K562 (cell line): ENCODE data around the gene MMP23B. TPM values are rescaled to one million over a fixed set of nuclear protein-coding genes. Genes with fewer than 3 reads are reported as not detected.

ENCODE experiments used
- ARID4B ChIP-seq: sonication (generic); formaldehyde crosslinking; IDR thresholded peaks from 2 replicates; pipeline ENCODE4 v1.8.0; 2022; ENCODE audit warnings: mild to moderate bottlenecking, missing genetic modification reagents
- CC2D1A ChIP-seq: fragments of 450-650 bp; IDR thresholded peaks from 2 replicates; pipeline ENCODE4 v1.6.1; 2017; ENCODE audit warnings: mild to moderate bottlenecking
- CTBP1 ChIP-seq: fragments of 450-650 bp; IDR thresholded peaks from 2 replicates; pipeline ENCODE4 v1.6.1; 2016; ENCODE audit warnings: borderline replicate concordance
- KAT2B ChIP-seq: IDR thresholded peaks from one replicate; pipeline ENCODE4 v1.6.1; 2012; ENCODE audit warnings: low read depth, mild to moderate bottlenecking, control low read depth, inconsistent platforms, low read length, moderate library complexity
- PHF21A ChIP-seq: fragments of 450-650 bp; IDR thresholded peaks from 2 replicates; pipeline ENCODE4 v1.6.1; 2017; ENCODE audit warnings: low read depth, borderline replicate concordance
- RCOR1 ChIP-seq, 2 experiments: IDR thresholded peaks; 2 replicates each; pipeline ENCODE4 v1.6.1; 2012; ENCODE audit warnings: low read depth in 2 of 2, low read length in 2 of 2, borderline replicate concordance in 1 of 2, improper control_type of control experiment in 1 of 2
- RREB1 ChIP-seq: fragments of 250-450 bp; sonication (Bioruptor Pico); IDR thresholded peaks from 2 replicates; pipeline ENCODE4 v1.4.0; 2020
- SIX5 ChIP-seq, 2 experiments: IDR thresholded peaks; 2 replicates each; pipeline ENCODE4 v1.6.1; 2011; ENCODE audit warnings: low read length in 2 of 2, borderline replicate concordance in 1 of 2, low read depth in 1 of 2, mild to moderate bottlenecking in 1 of 2, moderate library complexity in 1 of 2; ENCODE audit not compliant: insufficient read depth in 1 of 2
- SMARCC2 ChIP-seq: fragments of 450-650 bp; IDR thresholded peaks from 2 replicates; pipeline ENCODE4 v1.6.1; 2017; ENCODE audit warnings: antibody characterized with exemption, moderate library complexity, mild to moderate bottlenecking, low read depth
- SREBF2 ChIP-seq: sonication (generic); formaldehyde crosslinking; IDR thresholded peaks from 2 replicates; pipeline ENCODE4 v1.4.0; 2020; ENCODE audit warnings: mild to moderate bottlenecking, missing genetic modification reagents
- TEAD1 ChIP-seq, 2 experiments: fragments of 450-650 bp in 1 of 2; sonication (generic) in 1 of 2; formaldehyde crosslinking; IDR thresholded peaks; 2 replicates each; pipeline versions ENCODE4 v1.4.0 to v1.8.0; 2020 to 2022; ENCODE audit warnings: mild to moderate bottlenecking in 2 of 2, missing genetic modification reagents in 1 of 2
- XRCC5 ChIP-seq: fragments of 200-400 bp; formaldehyde crosslinking; IDR thresholded peaks from 2 replicates; pipeline ENCODE4 v1.6.1; 2017; ENCODE audit warnings: low read depth, mild to moderate bottlenecking, low read length
- ZBTB7A ChIP-seq: IDR thresholded peaks from 2 replicates; pipeline ENCODE4 v1.6.1; 2011; ENCODE audit warnings: low read depth, mild to moderate bottlenecking, low read length, moderate library complexity, borderline replicate concordance; ENCODE audit not compliant: control insufficient read depth
- ZNF668 ChIP-seq: fragments of 250-450 bp; sonication (Bioruptor Pico); IDR thresholded peaks from 2 replicates; pipeline ENCODE4 v1.8.0; 2022; ENCODE audit warnings: mild to moderate bottlenecking, inconsistent platforms
- polyA plus RNA-seq, 8 experiments: library from polyadenylated mRNA; depleted of rRNA in 4 of 8; stranded (reverse) in 5 of 8; unstranded in 3 of 8; fragments of >200 nt; fragmentation: Nextera tagmentation in 2 of 8; fragmentation: Illumina TruSeq in 1 of 8; extraction: Ambion mirVana in 2 of 8; extraction: Trizol in 1 of 8; gene quantifications; 2 replicates each; pipeline versions ENCODE4 v1.2.1 to v1.2.3, GENCODE V29; 2011 to 2014; ENCODE audit warnings: inconsistent platforms in 1 of 8, missing spikeins in 1 of 8
- total RNA-seq, 7 experiments: library from RNA; depleted of rRNA in 6 of 7; stranded (reverse); fragments of >200 nt in 6 of 7; fragmentation: Illumina TruSeq in 2 of 7; extraction: Trizol in 2 of 7; gene quantifications; 2 replicates each; pipeline versions ENCODE4 v1.2.1 to v1.2.3, GENCODE V29; 2011 to 2021; ENCODE audit warnings: low replicate concordance in 1 of 7
- TF ChIP-seq, protein P1 (sequence below): fragments of 450-650 bp; IDR thresholded peaks from 2 replicates; pipeline ENCODE4 v1.6.1; 2016; ENCODE audit warnings: antibody characterized with exemption

The MMP23B gene
- total and polyA plus RNA-seq, 9 of the 15 experiments (the other 6 are each of a cell fraction or from before 2014, with no cell fraction given): 0.28 to 1.2 (median 0.41) TPM; not detected in 5

DNA sequence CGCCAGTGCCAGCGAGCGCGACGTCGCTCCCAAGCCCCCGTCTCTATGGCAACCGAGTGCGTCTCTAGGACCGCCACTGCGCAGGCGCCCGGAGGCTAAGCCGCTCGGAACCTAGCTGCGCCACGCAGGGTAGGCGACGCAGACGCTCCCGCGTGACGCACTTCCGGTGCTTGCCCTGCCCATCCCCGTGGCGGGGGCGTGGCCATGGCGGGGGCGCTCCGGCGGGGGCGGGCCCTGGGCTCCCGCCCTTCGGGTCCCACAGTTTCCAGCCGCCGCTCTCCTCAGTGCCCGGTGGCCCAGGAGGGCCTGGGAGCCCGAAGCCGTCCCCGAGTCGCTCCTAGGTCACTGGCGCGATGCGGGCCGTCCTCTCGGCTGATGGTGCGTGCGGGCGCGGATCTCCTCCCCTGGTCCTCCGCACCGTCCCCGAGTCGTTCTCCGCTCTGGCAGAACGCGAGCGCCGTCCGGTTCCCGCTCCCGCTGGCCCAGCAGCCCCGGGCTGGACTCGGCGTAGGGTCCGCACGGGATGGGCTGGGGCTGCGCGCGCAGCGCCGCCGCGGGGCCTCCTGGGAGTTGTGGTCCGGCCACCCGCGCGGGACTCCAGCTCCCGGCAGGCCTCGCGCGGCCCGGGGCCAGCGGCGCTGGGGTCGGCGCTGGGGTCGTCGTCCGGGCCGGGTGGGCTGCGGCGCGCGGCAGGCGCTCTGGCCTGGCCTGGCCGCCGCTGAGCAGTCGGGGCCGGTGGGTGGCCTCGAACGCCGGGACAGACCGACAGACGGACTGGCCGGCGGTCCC is 16.5 kb upstream of the MMP23B start, which contains the start of gene MIB2 (continued):
- TF ChIP-seq ARID4B (CRISPR knock-in tag): peak; percentile 88
- TF ChIP-seq TEAD1 (CRISPR knock-in tag; IDR thresholded peaks at IDR 0.05): peak in 1 of 2 experiments; percentile 90; a peak in 3 of 4 replicates
- no peak for TF ChIP-seq KAT2B
- 0 out of 4 replicates have a peak, but pooled peaks of 1 of the 2 experiments have one; percentile 47 for TF ChIP-seq RCOR1 (IDR thresholded peaks at IDR 0.05; ENCODE audit: borderline replicate concordance in 1 of 2, low read depth in 2 of 2, low read length in 2 of 2)
- TF ChIP-seq, protein P1, sequence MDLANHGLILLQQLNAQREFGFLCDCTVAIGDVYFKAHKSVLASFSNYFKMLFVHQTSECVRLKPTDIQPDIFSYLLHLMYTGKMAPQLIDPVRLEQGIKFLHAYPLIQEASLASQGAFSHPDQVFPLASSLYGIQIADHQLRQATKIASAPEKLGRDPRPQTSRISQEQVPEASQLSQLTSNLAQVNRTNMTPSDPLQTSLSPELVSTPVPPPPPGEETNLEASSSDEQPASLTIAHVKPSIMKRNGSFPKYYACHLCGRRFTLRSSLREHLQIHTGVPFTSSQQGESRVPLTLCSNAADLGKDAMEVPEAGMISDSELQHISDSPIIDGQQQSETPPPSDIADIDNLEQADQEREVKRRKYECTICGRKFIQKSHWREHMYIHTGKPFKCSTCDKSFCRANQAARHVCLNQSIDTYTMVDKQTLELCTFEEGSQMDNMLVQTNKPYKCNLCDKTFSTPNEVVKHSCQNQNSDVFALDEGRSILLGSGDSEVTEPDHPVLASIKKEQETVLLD: peak; percentile 96
- TF ChIP-seq XRCC5: no peak
- no peak for TF ChIP-seq PHF21A
- TF ChIP-seq CC2D1A: no peak
- no peak for TF ChIP-seq ZNF668 (CRISPR knock-in tag)
- TF ChIP-seq SREBF2 (CRISPR knock-in tag): no peak
- peak; percentile 95 for TF ChIP-seq ZBTB7A
- TF ChIP-seq CTBP1: peak; percentile 89
- TF ChIP-seq SIX5 (IDR thresholded peaks at IDR 0.05; ENCODE audit: borderline replicate concordance in 1 of 2, insufficient read depth in 1 of 2, low read depth in 1 of 2, low read length in 2 of 2): peak; percentile 62 to 75
- no peak for TF ChIP-seq RREB1 (CRISPR knock-in tag)
- no peak for TF ChIP-seq SMARCC2
